CD4-positive, alpha-beta T cell treated with Interleukin-15 for 1 hour (primary cell): ENCODE data around the gene SYNDIG1.

Experiments
- DNase-seq: peaks from one replicate; pipeline ENCODE4 v3.0.0-alpha.2; 2020

The SYNDIG1 gene

DNA sequence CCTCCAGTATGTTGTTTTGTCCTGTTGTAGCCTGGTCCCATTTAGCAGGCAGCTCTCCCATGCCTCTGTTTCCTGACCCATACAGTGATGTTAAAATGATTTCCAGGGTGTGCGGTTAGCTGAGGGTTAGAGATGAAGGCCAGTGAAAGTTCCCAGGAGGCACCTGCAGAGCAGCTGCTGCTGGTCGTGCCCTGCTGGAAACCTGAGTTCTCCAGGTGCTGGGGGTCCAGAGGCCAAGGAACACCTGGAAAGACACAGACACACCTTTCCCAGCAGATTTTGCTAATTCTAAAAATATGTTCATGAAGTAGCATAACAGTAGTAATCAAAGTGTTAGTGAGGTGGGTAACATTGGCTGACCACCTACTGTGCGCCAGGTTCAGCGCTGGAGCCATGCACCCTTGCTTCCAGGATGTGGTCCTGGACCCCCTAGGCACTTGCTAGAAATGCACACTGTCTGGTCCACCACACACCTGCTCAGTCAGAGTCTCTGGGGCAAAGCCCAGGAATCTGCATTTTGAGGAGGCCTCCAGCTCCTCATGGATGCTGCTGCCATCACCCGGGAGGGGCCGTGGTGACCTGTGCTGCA is 118.7 kb downstream of the SYNDIG1 start:
- DNase-seq, result no peak

GRCh38 chr20:24588725-24589340 is 119.4 kb downstream of the SYNDIG1 start:
- DNase-seq, result no peak

DNA sequence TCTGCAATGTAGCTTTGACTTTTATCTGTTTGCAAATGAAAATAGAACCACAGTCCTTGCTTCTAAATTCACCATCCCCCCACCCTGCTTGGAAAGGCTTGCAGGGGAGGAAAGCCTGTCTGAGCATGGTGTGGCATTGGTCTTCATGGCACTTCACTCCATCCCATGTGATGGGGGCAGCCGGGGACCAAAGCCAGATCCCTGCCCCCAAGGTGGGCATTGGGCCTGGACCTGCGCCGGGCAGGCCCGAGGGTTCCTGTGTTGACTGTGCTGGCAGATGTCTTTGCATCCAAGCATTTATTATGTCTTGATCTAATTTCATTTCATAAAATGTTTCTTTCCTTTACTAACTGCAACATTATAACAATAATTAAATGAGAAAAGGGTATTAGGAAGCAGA is 120.0 kb downstream of the SYNDIG1 start:
- no peak for DNase-seq

DNA sequence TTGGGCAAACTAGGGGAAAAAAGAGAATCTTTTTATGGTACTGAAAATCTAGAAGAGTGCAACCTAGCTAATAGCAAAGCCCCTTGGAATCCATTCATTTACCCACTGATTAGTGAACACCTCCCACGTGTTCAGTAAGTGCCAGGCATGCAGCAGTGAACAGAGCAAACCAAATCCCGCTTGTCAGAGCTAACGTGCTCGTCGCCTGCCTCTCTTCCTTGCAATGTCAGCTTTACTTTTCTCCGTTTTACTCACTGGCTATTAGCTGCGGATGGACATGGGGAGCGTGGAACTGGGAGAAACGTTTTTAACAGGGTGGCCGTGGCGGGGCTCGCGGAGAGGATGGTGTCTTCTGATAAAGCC is 120.4 kb downstream of the SYNDIG1 start:
- no peak for DNase-seq

- DNase-seq, result no peak
Observed at GRCh38 chr20:24590178-24590982, 121.0 kb downstream of the SYNDIG1 start.

- DNase-seq, result no peak
Observed at GRCh38 chr20:24597051-24597450, 127.6 kb downstream of the SYNDIG1 start.

GRCh38 chr20:24598346-24598745 is 128.9 kb downstream of the SYNDIG1 start:
- DNase-seq, result no peak

- DNase-seq, result no peak
Observed at GRCh38 chr20:24598996-24599395, 129.6 kb downstream of the SYNDIG1 start.

DNA sequence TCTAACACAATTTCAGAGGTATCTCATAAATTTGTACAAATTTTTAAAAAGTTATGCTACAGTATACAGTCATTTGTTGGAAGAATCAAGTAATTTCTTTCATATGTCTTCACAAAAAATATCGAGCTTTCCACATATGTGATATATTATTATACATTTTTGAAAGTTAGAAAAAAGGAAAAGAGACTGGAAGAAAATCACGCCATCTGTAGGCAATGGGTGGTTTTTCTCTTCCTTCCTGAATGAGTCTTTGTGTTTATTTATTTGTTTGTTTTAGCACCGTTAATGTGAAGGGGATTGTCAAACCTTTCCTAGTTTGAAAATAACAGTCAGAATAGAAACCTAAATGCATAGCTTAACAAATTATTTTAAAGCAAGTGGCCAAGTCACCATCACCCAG is 130.6 kb downstream of the SYNDIG1 start:
- no peak for DNase-seq

DNA sequence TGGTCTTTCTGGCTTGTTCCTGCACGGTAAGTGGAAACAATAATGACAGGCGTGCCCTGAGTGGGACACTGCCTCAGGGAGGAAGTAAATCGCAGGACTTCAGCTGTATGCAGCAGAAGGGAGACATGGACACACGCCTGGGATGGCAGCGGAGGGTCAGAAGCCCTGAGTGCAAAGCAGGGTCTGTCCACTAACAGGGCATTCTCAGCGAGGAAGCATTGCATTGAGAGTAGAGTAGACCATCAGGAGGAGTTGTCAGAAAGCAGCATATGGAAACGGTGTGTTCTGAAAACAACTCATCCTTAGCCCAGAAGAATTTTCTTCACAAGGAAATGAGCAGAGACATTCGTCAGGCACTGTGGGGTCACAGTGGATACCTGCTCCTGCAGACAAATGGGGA is 134.0 kb downstream of the SYNDIG1 start:
- DNase-seq, result no peak

- no peak for DNase-seq
Observed at GRCh38 chr20:24604966-24605665, 135.7 kb downstream of the SYNDIG1 start.

DNA sequence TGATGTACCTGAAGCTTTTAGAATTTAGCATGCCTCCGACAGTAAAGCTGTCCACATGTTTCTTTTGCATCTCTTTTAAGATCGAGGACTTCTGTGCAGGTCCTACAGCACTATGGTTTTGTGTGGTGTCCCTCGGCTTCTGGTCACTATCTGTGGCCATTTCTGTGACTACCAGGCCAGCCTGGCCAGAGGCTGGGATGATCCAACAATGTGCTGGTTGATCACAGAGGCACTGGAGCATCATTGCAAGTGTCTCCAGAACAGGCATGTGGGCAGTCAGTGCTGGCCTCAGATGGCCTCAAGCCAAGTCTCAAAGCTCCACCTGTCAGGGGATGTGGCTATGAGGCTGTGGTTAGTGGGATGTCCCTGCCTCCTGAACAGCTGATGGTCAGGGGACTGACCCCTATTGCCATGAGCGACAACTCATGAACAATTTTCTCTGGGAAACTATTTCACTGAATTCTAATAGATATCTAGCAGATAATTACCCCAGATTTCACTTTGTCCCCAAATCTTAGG is 136.6 kb downstream of the SYNDIG1 start:
- DNase-seq, result no peak

DNA sequence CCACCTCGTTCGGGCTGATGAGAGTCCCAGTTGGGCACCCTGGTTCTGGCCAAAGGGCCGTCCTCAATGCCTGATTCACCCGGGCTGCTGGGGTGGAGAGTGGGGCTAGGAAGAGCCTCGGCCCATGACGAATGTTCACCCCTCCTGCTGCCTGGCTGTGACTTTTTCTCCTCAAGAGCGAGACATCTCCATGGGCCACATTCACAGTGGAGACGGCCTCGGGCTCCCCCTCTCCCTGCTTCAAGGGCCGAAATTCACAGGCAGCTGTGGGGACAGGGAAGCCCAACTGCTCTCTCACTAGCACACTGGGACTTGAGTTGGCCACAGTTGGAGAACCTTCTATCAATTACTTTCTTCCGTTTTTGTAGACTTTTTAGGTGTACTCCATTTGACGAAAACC is 138.0 kb downstream of the SYNDIG1 start:
- no peak for DNase-seq

GRCh38 chr20:24608926-24609667 is 139.7 kb downstream of the SYNDIG1 start:
- no peak for DNase-seq

- no peak for DNase-seq
Observed at GRCh38 chr20:24609757-24610156, 140.3 kb downstream of the SYNDIG1 start.

DNA sequence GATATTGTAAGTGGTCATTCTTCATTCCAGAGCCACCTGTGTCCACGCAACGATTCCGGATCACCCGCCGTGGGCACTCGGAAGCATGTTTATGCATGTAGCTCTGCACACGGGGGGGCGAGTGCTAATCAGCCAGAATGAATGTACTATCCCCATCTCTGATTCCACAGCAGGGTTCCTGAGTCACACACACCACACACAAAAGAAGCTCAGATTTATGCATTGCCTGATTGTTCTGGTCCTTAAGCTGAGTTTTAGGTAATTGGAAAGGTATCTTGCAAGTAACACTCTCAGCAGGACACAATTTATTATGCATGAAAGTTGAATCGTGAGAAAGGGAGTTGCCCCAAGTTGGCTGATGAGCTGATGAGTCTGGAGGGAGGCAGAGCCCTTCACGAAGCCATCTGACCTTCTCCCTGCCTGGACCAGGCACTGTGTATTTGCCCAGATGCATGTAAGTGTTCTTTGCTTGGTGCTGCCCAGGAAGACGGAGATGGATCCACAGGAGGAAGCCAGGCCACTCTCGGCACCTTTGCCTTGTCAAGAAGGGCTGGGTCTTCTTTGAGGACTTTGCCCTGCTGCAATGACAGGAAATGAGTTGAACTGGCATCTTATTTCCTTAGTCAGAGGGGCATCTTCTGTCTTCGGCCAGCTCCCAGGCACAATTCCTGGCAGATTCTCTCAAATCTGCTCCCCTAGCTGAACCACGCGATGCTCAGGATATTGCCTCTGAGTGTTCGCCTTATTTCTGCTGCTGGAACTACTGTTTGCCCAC is 141.1 kb downstream of the SYNDIG1 start:
- no peak for DNase-seq

- no peak for DNase-seq
Observed at GRCh38 chr20:24611360-24612140, 142.1 kb downstream of the SYNDIG1 start.

GRCh38 chr20:24612799-24613775 is 143.7 kb downstream of the SYNDIG1 start:
- DNase-seq, result no peak

GRCh38 chr20:24614341-24614740 is 144.9 kb downstream of the SYNDIG1 start:
- DNase-seq, result no peak

GRCh38 chr20:24615353-24615752 is 145.9 kb downstream of the SYNDIG1 start:
- no peak for DNase-seq
